Fibroblast of mammary gland (primary cell): ENCODE measurements around the gene WNK4.

Experiments used
- DNase-seq: peaks from one replicate; pipeline ENCODE4 v3.0.0-alpha.2; 2010; ENCODE audit warnings: low read depth
- H3K4me3 ChIP-seq: 2 replicates; pipeline ENCODE4 v1.5.1; 2011; ENCODE audit warnings: low read depth, mild to moderate bottlenecking, low read length, moderate library complexity; ENCODE audit not compliant: control insufficient read depth
- TF ChIP-seq, protein P1 (sequence below): conservative IDR thresholded peaks from 2 replicates; pipeline ENCODE4 v1.5.1; 2011; ENCODE audit warnings: low read depth, low read length, inconsistent platforms; ENCODE audit not compliant: control insufficient read depth, insufficient read depth

The WNK4 gene

GRCh38 chr17:42814633-42815399, 34.4 kb downstream of the WNK4 start:
- TF ChIP-seq, protein P1, sequence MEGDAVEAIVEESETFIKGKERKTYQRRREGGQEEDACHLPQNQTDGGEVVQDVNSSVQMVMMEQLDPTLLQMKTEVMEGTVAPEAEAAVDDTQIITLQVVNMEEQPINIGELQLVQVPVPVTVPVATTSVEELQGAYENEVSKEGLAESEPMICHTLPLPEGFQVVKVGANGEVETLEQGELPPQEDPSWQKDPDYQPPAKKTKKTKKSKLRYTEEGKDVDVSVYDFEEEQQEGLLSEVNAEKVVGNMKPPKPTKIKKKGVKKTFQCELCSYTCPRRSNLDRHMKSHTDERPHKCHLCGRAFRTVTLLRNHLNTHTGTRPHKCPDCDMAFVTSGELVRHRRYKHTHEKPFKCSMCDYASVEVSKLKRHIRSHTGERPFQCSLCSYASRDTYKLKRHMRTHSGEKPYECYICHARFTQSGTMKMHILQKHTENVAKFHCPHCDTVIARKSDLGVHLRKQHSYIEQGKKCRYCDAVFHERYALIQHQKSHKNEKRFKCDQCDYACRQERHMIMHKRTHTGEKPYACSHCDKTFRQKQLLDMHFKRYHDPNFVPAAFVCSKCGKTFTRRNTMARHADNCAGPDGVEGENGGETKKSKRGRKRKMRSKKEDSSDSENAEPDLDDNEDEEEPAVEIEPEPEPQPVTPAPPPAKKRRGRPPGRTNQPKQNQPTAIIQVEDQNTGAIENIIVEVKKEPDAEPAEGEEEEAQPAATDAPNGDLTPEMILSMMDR: no peak

GRCh38 chr17:42817866-42818265, 37.5 kb downstream of the WNK4 start:
- DNase-seq: peak; percentile 70
- TF ChIP-seq, protein P1: no peak

More at GRCh38 chr17:42814633-42815399, 34.4 kb downstream of the WNK4 start:
- no peak overlapping the region for H3K4me3 ChIP-seq
- DNase-seq: peak; percentile 97

GRCh38 chr17:42818379-42818778, 38.0 kb downstream of the WNK4 start:
- H3K4me3 ChIP-seq: no peak overlapping the region
- TF ChIP-seq, protein P1: no peak
- peak; percentile 80 for DNase-seq

More at GRCh38 chr17:42817866-42818265, 37.5 kb downstream of the WNK4 start:
- H3K4me3 ChIP-seq: no peak overlapping the region

- H3K4me3 ChIP-seq: no peak overlapping the region
- peak; percentile 63 for DNase-seq
- TF ChIP-seq, protein P1: peak; percentile 82
These were observed 39.6 kb downstream of the WNK4 start for GRCh38 chr17:42819939-42820535.

GRCh38 chr17:42821176-42821575, 40.8 kb downstream of the WNK4 start:
- TF ChIP-seq, protein P1: no peak
- H3K4me3 ChIP-seq: no peak overlapping the region
- no peak for DNase-seq

GRCh38 chr17:42827472-42827871, 47.1 kb downstream of the WNK4 start:
- no peak overlapping the region for H3K4me3 ChIP-seq
- TF ChIP-seq, protein P1: no peak
- DNase-seq: no peak

DNA sequence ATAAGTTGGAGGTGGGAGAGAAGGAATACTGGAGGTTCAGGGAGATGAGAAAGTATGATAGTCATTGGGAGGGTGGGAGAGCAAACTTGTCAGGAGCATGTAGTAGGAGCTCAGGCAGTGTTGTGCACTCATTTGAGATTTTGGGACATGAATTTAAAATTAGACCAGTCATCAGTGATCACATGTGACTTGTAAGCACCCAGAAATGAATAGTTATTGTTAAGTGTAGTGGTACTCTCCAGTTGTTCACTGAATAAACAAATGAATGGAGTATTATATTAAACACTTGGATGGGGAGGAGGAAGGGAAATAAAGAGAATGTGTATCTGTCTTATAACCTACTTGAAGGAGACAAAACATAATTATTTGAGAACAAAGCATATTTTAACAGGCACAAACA, 50.6 kb downstream of the WNK4 start:
- TF ChIP-seq, protein P1: no peak
- DNase-seq: no peak
- H3K4me3 ChIP-seq: no peak overlapping the region
